IMR-90 (cell line): ENCODE data around the gene DNMT1. TPM values are rescaled to one million over a fixed set of nuclear protein-coding genes. Genes with fewer than 3 reads are reported as not detected.

Experiments
- ATAC-seq: fragments of 200-7000 bp; cut with Tn5 transposase; 2 replicates; pipeline ENCODE4 v1.9.1; 2020; ENCODE audit warnings: low read depth, mild to moderate bottlenecking, moderate library complexity
- BruUV-seq: library from RNA; stranded (reverse); fragments of 400-500 nt; replicated peaks from 2 replicates; lab custom pipeline; 2021; lab: Mats Ljungman, UMichigan
- CTCF ChIA-PET: fragments of 300-600 bp; formaldehyde crosslinking; extraction: SDS; loops from one replicate; lab custom pipeline; 2021; ENCODE audit warnings: antibody characterized with exemption; lab: Yijun Ruan, JAX
- POLR2A ChIA-PET: fragments of 300-600 bp; sonication (Branson Sonifier 250); formaldehyde crosslinking; loops from one replicate; lab custom pipeline; 2022; ENCODE audit warnings: antibody characterized with exemption; ENCODE audit not compliant: unreplicated experiment; lab: Charles Lee
- DNase-seq: peaks from one replicate; pipeline ENCODE4 v3.0.0; 2013
- H2AFZ ChIP-seq: replicated peaks from 2 replicates; pipeline ENCODE3; 2013; ENCODE audit warnings: low read length, mild to moderate bottlenecking; ENCODE audit not compliant: poor library complexity
- H2AK5ac ChIP-seq: 2 replicates; pipeline ENCODE4 v1.6.1; 2013; ENCODE audit warnings: low read depth, low read length, inconsistent platforms
- H2AK9ac ChIP-seq: replicated peaks from 2 replicates; pipeline ENCODE3; 2013; ENCODE audit warnings: mild to moderate bottlenecking, low read depth, low read length, moderate library complexity; ENCODE audit not compliant: poor library complexity
- H2BK120ac ChIP-seq: 2 replicates; pipeline ENCODE4 v1.6.1; 2013; ENCODE audit warnings: low read depth, low read length, inconsistent platforms
- H2BK15ac ChIP-seq: 3 replicates; pipeline ENCODE4 v1.6.1; 2013; ENCODE audit warnings: low read depth, low read length, inconsistent platforms
- H2BK20ac ChIP-seq: 2 replicates; pipeline ENCODE4 v1.6.1; 2013; ENCODE audit warnings: low read depth, mild to moderate bottlenecking, inconsistent platforms, low read length, moderate library complexity
- H2BK5ac ChIP-seq: 2 replicates; pipeline ENCODE4 v1.6.1; 2013; ENCODE audit warnings: mild to moderate bottlenecking, low read depth, low read length, inconsistent platforms; ENCODE audit not compliant: poor library complexity, severe bottlenecking
- H3K14ac ChIP-seq: replicated peaks from 2 replicates; pipeline ENCODE4 v1.6.1; 2013; ENCODE audit warnings: low read depth, low read length, inconsistent platforms
- H3K18ac ChIP-seq: 2 replicates; pipeline ENCODE4 v1.6.1; 2013; ENCODE audit warnings: low read depth, low read length, control low read depth
- H3K23ac ChIP-seq: 2 replicates; pipeline ENCODE4 v1.6.1; 2013; ENCODE audit warnings: low read depth, low read length, inconsistent platforms
- H3K27ac ChIP-seq: 2 replicates; pipeline ENCODE4 v1.5.1; 2013; ENCODE audit warnings: mild to moderate bottlenecking, control low read depth, low read length; ENCODE audit not compliant: insufficient read depth
- H3K27me3 ChIP-seq: 2 replicates; pipeline ENCODE4 v1.6.1; 2013; ENCODE audit warnings: low read length; ENCODE audit not compliant: control insufficient read depth, insufficient read depth
- H3K36me3 ChIP-seq: 2 replicates; pipeline ENCODE4 v1.6.1; 2013; ENCODE audit warnings: low read length, mixed read lengths; ENCODE audit not compliant: control insufficient read depth, insufficient read depth
- H3K4ac ChIP-seq: 2 replicates; pipeline ENCODE4 v1.6.1; 2013; ENCODE audit warnings: low read depth, low read length, inconsistent platforms
- H3K4me1 ChIP-seq: 2 replicates; pipeline ENCODE4 v1.6.1; 2013; ENCODE audit warnings: low read length, mixed read lengths; ENCODE audit not compliant: control insufficient read depth, insufficient read depth
- H3K4me2 ChIP-seq: 2 replicates; pipeline ENCODE4 v1.6.1; 2013; ENCODE audit warnings: low read depth, mild to moderate bottlenecking, control low read depth, low read length, moderate library complexity
- H3K4me3 ChIP-seq: 2 replicates; pipeline ENCODE4 v1.5.1; 2013; ENCODE audit warnings: low read depth, mild to moderate bottlenecking, control low read depth, low read length, moderate library complexity; ENCODE audit not compliant: insufficient read depth
- H3K56ac ChIP-seq: 2 replicates; pipeline ENCODE4 v1.6.1; 2013; ENCODE audit warnings: low read length, inconsistent platforms; ENCODE audit not compliant: insufficient read depth; ENCODE audit errors: extremely low read depth
- H3K79me1 ChIP-seq, 2 experiments: 2 replicates each; pipeline ENCODE4 v1.6.1; 2013; ENCODE audit warnings: low read length in 2 of 2, inconsistent platforms in 1 of 2, low read depth in 1 of 2
- H3K9ac ChIP-seq: 2 replicates; pipeline ENCODE4 v1.6.1; 2013; ENCODE audit warnings: low read depth, low read length, control low read depth
- H3K9me1 ChIP-seq: 2 replicates; pipeline ENCODE4 v1.6.1; 2013; ENCODE audit warnings: low read length, inconsistent platforms; ENCODE audit not compliant: insufficient read depth
- H3K9me3 ChIP-seq: 2 replicates; pipeline ENCODE4 v1.6.1; 2013; ENCODE audit warnings: low read length; ENCODE audit not compliant: control insufficient read depth, insufficient read depth
- H4K20me1 ChIP-seq: 2 replicates; pipeline ENCODE4 v1.6.1; 2013; ENCODE audit warnings: low read length, inconsistent platforms; ENCODE audit not compliant: insufficient read depth
- H4K5ac ChIP-seq: 2 replicates; pipeline ENCODE4 v1.6.1; 2013; ENCODE audit warnings: mild to moderate bottlenecking, low read depth, low read length, control low read depth
- H4K8ac ChIP-seq, 2 experiments: 2 replicates each; pipeline ENCODE4 v1.6.1; 2013; ENCODE audit warnings: low read depth in 2 of 2, low read length in 2 of 2, control low read depth in 1 of 2, inconsistent platforms in 1 of 2
- H4K91ac ChIP-seq: 2 replicates; pipeline ENCODE4 v1.6.1; 2013; ENCODE audit warnings: low read depth, low read length, inconsistent platforms; ENCODE audit not compliant: insufficient read depth
- BHLHE40 ChIP-seq: fragments of 150-350 bp; IDR thresholded peaks from 2 replicates; pipeline ENCODE4 v1.6.1; 2016; ENCODE audit warnings: mild to moderate bottlenecking, low read depth, low read length
- CEBPB ChIP-seq: IDR thresholded peaks from 2 replicates; pipeline ENCODE4 v1.6.1; 2012; ENCODE audit warnings: low read depth, low read length, improper control_type of control experiment
- CHD1 ChIP-seq: IDR thresholded peaks from 2 replicates; pipeline ENCODE4 v1.6.1; 2012; ENCODE audit warnings: low read depth, low read length, improper control_type of control experiment
- ELK1 ChIP-seq: fragments of 150-350 bp; IDR thresholded peaks from 2 replicates; pipeline ENCODE4 v1.6.1; 2016; ENCODE audit warnings: low read depth, mild to moderate bottlenecking, low read length, moderate library complexity, borderline replicate concordance
- MAFK ChIP-seq: IDR thresholded peaks from 2 replicates; pipeline ENCODE4 v1.6.1; 2012; ENCODE audit warnings: low read depth, low read length, improper control_type of control experiment
- MXI1 ChIP-seq: IDR thresholded peaks from 2 replicates; pipeline ENCODE4 v1.6.1; 2012; ENCODE audit warnings: low read depth, mild to moderate bottlenecking, low read length, moderate library complexity, borderline replicate concordance
- NFE2L2 ChIP-seq: fragments of 150-350 bp; IDR thresholded peaks from 2 replicates; pipeline ENCODE4 v1.6.1; 2016; ENCODE audit warnings: low read depth, mild to moderate bottlenecking, low read length
- POLR2A ChIP-seq: IDR thresholded peaks from 2 replicates; pipeline ENCODE4 v1.6.1; 2012; ENCODE audit warnings: mild to moderate bottlenecking, low read depth, low read length
- RAD21 ChIP-seq: IDR thresholded peaks from 2 replicates; pipeline ENCODE4 v1.6.1; 2012; ENCODE audit warnings: low read length, improper control_type of control experiment
- RCOR1 ChIP-seq: IDR thresholded peaks from 2 replicates; pipeline ENCODE4 v1.6.1; 2012; ENCODE audit warnings: mild to moderate bottlenecking, low read length, improper control_type of control experiment; ENCODE audit not compliant: insufficient replicate concordance
- RFX5 ChIP-seq: IDR thresholded peaks from 2 replicates; pipeline ENCODE4 v1.8.0; 2012; ENCODE audit warnings: low read depth, mild to moderate bottlenecking, low read length, moderate library complexity
- SMC3 ChIP-seq: fragments of 150-350 bp; IDR thresholded peaks from 2 replicates; pipeline ENCODE4 v1.6.1; 2016; ENCODE audit warnings: low read depth, mild to moderate bottlenecking, antibody characterized with exemption, low read length, moderate library complexity
- USF2 ChIP-seq: fragments of 150-350 bp; IDR thresholded peaks from 2 replicates; pipeline ENCODE4 v1.6.1; 2017; ENCODE audit warnings: mild to moderate bottlenecking, antibody characterized with exemption, low read length, low read depth
- WGBS, 2 experiments: methylation state at CpG; one replicate each; pipeline versions ENCODE4 v1.1.5 to v1.1.7; 2013; ENCODE audit warnings: missing lambda C conversion rate in 2 of 2; ENCODE audit not compliant: insufficient read length in 1 of 2; ENCODE audit errors: extremely low coverage in 2 of 2; 5-methylcytosine and 5-hydroxymethylcytosine counted together
- dilution Hi-C: fragments of 300-500 bp; cut with HindIII; formaldehyde crosslinking; loops from one replicate; pipeline ENCODE4 v1.14.3; 2018; ENCODE audit warnings: low sequenced_read_pairs; ENCODE audit not compliant: unreplicated experiment
- in situ Hi-C: fragments of 300-500 bp; cut with MboI; formaldehyde crosslinking; loops from 3 replicates; pipeline ENCODE4 v1.14.3; 2019; ENCODE audit warnings: low sequenced_read_pairs, inconsistent platforms, mixed read lengths
- intact Hi-C: fragments of 100-400 bp; cut with micrococcal nuclease; formaldehyde crosslinking; loops from 2 replicates; pipeline ENCODE4 v1.10.0; 2022
- polyA plus RNA-seq, 3 experiments: library from polyadenylated mRNA; depleted of rRNA; stranded (reverse); fragments of >200 nt; gene quantifications; 2 replicates each; pipeline ENCODE4 v1.2.3, GENCODE V29; 2012; ENCODE audit warnings: low replicate concordance in 1 of 3
- total RNA-seq: library from RNA; depleted of rRNA; stranded (reverse); fragments of >200 nt; gene quantifications from 2 replicates; pipeline ENCODE4 v1.2.3, GENCODE V29; 2012

Gene DNMT1
- total and polyA plus RNA-seq, 2 of the 4 experiments (the other 2 are of a cell fraction), result 26.2 to 83.6 TPM

GRCh38 chr19:10091895-10092641 lies 102.7 kb downstream of the DNMT1 start:
- no peak overlapping the region for H2AK5ac ChIP-seq
- in situ Hi-C loops (no loop called here), intact Hi-C loops (no loop called here), dilution Hi-C loops (no loop called here)
- peaks cover 4% of the 10 kb centered on the region for H3K4me1 ChIP-seq
- DNase-seq (no peak), ATAC-seq (no peak)
- H3K9me1 ChIP-seq, result peaks cover 9% of the 10 kb centered on the region; the same call in 1 of the 2 replicates
- no peak for TF ChIP-seq POLR2A
- no peak for TF ChIP-seq RFX5
- no peak for TF ChIP-seq NFE2L2
- TF ChIP-seq USF2, result no peak
- no peak for TF ChIP-seq BHLHE40
- no peak for TF ChIP-seq SMC3
- no peak for TF ChIP-seq RAD21
- TF ChIP-seq CEBPB, result no peak
- TF ChIP-seq ELK1, result no peak
- TF ChIP-seq RCOR1, result no peak
- TF ChIP-seq MXI1, result no peak
- TF ChIP-seq MAFK, result no peak
- TF ChIP-seq CHD1, result no peak
- H2BK20ac ChIP-seq, result no peak overlapping the region
- no peak overlapping the region for H4K8ac ChIP-seq
- H2AK9ac ChIP-seq, result no peak overlapping the region
- H3K23ac ChIP-seq, result no peak overlapping the region
- no peaks in the 10 kb centered on the region for H4K20me1 ChIP-seq
- H3K4me3 ChIP-seq, result no peak overlapping the region
- CTCF ChIA-PET, result no interaction called here
- no peak overlapping the region for H3K9ac ChIP-seq
- BruUV-seq, result no TSS peak
- no peak overlapping the region for H4K91ac ChIP-seq
- peaks cover 31% of the 10 kb centered on the region; the same call in 1 of the 2 replicates for H3K36me3 ChIP-seq
- 79% methylated on average over 11 of the region's 13 CpGs; no CpG with 5 or more reads in 1 of the 2 experiments for WGBS, 2 experiments
- no peak overlapping the region for H3K4me2 ChIP-seq
- no peaks in the 10 kb centered on the region for H3K27me3 ChIP-seq
- H3K79me1 ChIP-seq, result peaks cover 0 to 11% of the 10 kb centered on the region in 2 experiments; a peak in 3 of 4 replicates
- H2AFZ ChIP-seq, result no peak overlapping the region
- H2BK15ac ChIP-seq, result no peak overlapping the region
- POLR2A ChIA-PET, result no interaction called here
- no peaks in the 10 kb centered on the region for H3K9me3 ChIP-seq
- no peak overlapping the region for H3K56ac ChIP-seq
- no peak overlapping the region for H2BK120ac ChIP-seq
- no peak overlapping the region for H2BK5ac ChIP-seq
- no peak overlapping the region for H4K5ac ChIP-seq
- H3K18ac ChIP-seq, result no peak overlapping the region
- no peak overlapping the region for H3K14ac ChIP-seq
- no peak overlapping the region for H3K27ac ChIP-seq
- H3K4ac ChIP-seq, result no peak overlapping the region
